NB4 (cell line): ENCODE data around the gene TMEM63B.

Experiments used
- CTCF ChIP-seq: IDR thresholded peaks from one replicate; pipeline ENCODE4 v1.5.1; 2012; ENCODE audit warnings: low read depth, low read length
- MAX ChIP-seq: IDR thresholded peaks from 2 replicates; pipeline ENCODE4 v1.6.1; 2011; ENCODE audit warnings: low read depth, low read length
- POLR2A ChIP-seq: IDR thresholded peaks from 2 replicates; pipeline ENCODE4 v1.6.1; 2011; ENCODE audit warnings: mild to moderate bottlenecking; ENCODE audit not compliant: insufficient read length; ENCODE audit errors: extremely low read depth

- TF ChIP-seq POLR2A = no peak
- no peak for TF ChIP-seq CTCF
- TF ChIP-seq MAX = no peak
Measured at GRCh38 chr6:44145839-44146238, 18.5 kb downstream of the TMEM63B start.
